GM21619 (cell line): ENCODE measurements around the gene RELL1.

ENCODE experiments used
- ATAC-seq: cut with Tn5 transposase; IDR thresholded peaks from one replicate; pipeline ENCODE4 v1.9.1; 2021; ENCODE audit not compliant: unreplicated experiment

The RELL1 gene

GRCh38 chr4:37641886-37642849, 44.0 kb downstream of the RELL1 start:
- no peak for ATAC-seq

GRCh38 chr4:37641352-37641751, 44.8 kb downstream of the RELL1 start:
- no peak for ATAC-seq

- ATAC-seq = no peak
These were observed 46.5 kb downstream of the RELL1 start for GRCh38 chr4:37639551-37640285.

- no peak for ATAC-seq
These were observed 51.0 kb downstream of the RELL1 start for GRCh38 chr4:37635155-37635554.

GRCh38 chr4:37634180-37634579, 52.0 kb downstream of the RELL1 start:
- no peak for ATAC-seq

- no peak for ATAC-seq
These were observed 53.3 kb downstream of the RELL1 start for GRCh38 chr4:37632836-37633235.

GRCh38 chr4:37631551-37631950, 54.6 kb downstream of the RELL1 start:
- no peak for ATAC-seq

GRCh38 chr4:37629713-37630112, 56.5 kb downstream of the RELL1 start:
- no peak for ATAC-seq

DNA sequence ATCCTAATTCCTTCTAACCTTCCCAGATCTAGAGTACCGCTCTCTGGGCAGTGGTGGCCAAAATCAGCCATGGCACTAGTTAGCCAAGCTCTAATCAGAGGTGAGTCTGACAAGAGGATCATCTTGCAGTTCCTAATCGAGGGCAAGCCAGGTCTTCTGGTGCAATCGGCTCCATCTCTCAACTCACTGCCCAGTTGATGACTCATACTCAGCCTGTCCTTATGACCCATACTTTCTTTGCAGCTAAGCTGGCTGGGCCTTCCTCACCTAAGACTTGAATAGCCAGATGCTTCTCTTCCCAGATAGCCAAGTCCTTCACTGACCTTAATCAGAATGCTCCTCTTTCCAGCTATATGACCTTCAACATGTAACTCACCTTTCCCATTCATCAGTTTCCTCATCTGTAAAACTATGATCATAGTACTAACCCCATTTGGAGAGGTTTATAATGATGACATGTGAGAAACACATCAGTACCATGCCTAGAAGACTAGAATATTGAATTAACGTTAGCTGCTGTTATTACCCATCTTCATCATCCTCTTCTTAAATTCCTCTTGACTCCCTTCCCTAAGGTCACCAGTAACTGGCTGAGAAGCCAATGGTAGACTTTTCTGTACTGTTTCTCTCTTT, 57.1 kb downstream of the RELL1 start:
- no peak for ATAC-seq

DNA sequence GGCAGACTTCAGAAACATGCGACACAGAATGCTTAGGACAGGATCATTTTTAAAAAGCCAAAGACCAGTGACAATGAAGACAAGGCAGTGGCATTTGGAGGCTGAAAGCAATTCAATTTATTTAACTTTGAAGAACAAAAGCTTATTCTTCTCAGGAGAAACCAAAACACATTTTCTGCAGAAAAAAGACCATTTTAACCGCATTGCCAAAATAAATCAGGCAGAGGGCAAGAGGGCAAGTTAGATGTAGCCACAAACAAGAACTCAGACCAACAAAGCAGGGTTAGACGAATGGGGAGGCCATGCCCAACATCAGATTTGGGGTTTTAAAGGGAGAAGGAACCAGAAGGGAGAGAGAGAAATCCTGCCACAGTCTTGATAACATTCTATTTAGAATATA, 58.9 kb downstream of the RELL1 start:
- no peak for ATAC-seq

- ATAC-seq = no peak
These were observed 60.7 kb downstream of the RELL1 start for GRCh38 chr4:37625499-37625898.

DNA sequence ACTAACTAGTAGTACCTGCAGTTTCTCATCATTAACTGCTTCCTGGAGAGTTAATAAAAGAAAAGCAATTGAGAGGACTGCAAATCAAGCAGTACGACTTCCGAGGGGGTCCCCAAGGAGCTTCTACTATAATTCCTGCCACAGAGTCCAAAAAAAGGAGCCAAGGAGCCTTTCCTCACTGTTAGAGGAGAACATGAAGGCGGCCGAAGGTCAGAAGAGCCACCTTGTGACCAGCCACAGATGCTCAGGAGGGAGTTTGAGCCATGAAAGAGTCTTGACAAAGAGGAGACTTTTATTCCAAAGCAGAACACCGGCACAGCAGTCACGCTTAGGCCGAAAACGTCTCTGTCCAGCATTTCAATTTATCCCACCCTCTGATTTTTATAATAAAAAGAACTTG, 62.2 kb downstream of the RELL1 start:
- no peak for ATAC-seq

DNA sequence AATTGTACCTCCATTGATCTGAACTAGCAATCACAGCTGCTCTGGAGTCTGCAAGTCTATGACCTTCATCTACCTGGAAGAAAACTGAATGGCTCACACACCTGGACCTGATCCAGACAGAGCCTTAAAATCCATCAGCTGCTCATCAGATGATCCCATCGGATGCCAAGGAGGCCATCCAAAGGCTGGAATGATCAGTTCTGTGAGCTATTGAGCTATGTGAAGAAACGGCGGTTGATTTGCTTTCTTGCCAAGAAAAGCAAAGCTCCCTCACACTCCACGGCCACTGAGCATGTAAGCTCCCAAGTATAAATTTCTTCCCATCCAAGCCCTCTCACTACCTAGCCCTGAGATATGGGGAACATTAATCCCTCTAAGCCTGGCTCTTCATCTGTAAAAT, 63.1 kb downstream of the RELL1 start:
- no peak for ATAC-seq

DNA sequence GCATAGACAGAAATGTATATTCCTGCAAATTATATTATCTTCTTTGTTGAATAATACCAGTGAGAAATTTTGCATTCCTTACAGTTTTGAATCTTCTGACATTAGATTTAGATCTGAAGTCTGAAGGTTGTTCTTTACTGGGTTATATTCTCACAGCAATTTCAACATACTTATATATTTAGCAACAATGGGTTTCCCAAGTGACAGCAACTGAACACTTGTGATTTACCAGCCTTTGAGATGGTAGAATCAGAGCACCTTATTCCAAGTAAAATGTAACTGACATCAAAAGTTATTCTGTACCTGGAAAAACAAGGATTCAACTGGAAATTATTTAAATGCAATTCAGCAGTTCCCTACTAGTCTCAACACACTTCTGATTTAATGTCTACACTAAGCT, 66.0 kb downstream of the RELL1 start:
- no peak for ATAC-seq

DNA sequence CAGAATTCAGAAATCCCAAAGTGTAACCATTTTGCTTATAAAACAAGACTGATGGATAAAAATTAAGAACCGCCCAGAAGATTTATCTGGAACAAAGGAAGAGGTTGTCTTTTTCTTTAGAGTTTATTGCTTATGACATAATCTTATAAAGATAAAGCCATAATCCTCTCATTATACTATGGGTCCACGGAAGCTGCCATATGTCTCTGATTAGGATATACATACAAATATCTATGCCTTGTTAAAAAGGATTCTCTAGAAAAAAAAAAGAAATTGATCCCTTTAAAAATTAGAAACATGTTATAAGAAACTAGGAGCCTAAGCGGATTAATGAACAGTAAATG, 70.5 kb downstream of the RELL1 start:
- ATAC-seq = no peak

- no peak for ATAC-seq
These were observed 71.0 kb downstream of the RELL1 start for GRCh38 chr4:37615059-37615719.

- no peak for ATAC-seq
These were observed 73.4 kb downstream of the RELL1 start for GRCh38 chr4:37612811-37613210.

DNA sequence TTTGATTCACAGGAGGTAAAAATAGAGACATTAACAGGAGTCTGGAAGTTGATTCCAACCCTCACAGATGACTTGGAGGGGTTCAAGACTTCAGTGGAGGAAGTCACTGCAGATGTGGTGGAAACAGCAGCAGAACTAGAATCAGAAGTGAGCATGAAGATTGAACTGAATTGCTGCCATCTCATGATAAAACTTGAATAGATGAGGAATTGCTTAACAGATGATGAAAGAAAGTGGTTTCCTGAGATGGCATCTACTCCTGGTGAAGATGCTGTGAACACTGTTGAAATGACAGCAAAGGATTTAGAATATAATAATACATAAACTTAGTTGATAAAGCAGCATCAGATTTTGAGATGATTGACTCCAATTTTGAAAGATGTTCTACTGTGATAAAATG, 76.5 kb downstream of the RELL1 start:
- ATAC-seq = no peak

GRCh38 chr4:37607018-37607417, 79.2 kb downstream of the RELL1 start:
- ATAC-seq = no peak

DNA sequence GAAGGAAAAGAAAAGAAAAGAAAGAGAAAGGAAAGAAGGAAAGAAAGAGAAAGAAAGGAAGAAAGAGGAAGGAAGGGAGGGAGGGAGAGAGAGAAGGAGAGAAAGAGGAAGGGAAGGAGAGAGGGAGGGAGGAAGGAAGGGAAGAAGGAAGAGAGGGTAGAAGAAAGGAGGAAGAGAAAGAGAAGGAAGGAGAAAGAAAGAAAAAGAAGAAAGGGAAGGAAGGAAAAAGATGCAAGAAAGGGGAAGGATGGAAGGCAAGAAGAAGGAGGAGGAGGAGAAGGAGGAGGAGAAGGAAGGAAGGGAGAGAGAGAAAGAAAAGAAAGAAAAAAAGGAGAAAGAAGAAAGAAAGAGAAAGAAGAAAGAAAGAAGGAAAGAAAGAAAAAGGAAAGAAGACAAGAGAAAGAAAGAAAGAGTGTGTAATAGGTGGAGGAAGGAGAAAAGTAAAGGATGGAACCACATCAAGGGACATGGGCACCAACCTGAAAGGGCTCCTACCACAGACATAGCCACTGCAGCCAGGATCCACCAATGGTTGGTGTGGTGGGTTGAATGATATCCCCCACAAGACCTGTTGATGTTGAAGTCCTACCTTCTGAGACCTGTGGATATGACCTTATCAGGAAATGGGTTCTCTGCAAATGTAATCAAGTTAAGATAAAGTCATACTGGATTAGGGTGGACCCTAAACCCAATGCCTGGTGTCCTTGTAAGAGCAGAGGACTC, 80.2 kb downstream of the RELL1 start:
- ATAC-seq = no peak

- no peak for ATAC-seq
These were observed 81.7 kb downstream of the RELL1 start for GRCh38 chr4:37604461-37604860.
